DMS114 treated with DMSO at 0.1 percent for 48 hours (cell line): ENCODE results near the gene RNF112.

Source experiments
- DNase-seq: peaks from one replicate; lab custom pipeline; 2025; ENCODE audit not compliant: unreplicated experiment; lab: John Stamatoyannopoulos, UW

The RNF112 gene

DNA sequence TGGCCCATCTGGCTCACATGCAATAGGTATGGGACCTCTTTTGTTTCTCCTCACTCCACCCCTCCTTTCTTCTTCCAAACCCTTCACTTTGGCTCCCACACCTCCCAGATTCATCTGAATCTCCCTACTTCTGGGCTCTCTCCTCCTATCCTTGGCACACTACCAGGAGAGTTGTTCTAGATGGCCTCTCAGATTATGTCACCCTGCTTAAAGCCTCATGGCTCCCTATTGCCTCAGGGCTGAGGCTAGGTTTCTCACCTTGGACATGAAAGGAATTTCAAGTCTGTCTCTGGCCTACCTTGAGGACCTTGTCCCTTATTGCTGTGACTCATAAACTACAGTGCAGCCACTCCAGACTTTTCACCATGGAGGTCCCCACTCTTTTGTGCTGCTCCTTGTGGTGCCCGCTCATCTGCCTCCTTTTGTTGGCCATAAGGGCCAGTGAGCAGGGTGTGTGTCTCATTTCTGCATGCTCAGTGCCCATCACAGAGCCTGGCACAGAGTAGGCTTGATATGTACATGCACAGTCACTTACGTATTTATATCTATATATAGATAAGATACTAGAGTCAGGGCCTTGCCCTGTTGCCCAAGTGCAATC is 23.0 kb upstream of the RNF112 start:
- no peak for DNase-seq

DNA sequence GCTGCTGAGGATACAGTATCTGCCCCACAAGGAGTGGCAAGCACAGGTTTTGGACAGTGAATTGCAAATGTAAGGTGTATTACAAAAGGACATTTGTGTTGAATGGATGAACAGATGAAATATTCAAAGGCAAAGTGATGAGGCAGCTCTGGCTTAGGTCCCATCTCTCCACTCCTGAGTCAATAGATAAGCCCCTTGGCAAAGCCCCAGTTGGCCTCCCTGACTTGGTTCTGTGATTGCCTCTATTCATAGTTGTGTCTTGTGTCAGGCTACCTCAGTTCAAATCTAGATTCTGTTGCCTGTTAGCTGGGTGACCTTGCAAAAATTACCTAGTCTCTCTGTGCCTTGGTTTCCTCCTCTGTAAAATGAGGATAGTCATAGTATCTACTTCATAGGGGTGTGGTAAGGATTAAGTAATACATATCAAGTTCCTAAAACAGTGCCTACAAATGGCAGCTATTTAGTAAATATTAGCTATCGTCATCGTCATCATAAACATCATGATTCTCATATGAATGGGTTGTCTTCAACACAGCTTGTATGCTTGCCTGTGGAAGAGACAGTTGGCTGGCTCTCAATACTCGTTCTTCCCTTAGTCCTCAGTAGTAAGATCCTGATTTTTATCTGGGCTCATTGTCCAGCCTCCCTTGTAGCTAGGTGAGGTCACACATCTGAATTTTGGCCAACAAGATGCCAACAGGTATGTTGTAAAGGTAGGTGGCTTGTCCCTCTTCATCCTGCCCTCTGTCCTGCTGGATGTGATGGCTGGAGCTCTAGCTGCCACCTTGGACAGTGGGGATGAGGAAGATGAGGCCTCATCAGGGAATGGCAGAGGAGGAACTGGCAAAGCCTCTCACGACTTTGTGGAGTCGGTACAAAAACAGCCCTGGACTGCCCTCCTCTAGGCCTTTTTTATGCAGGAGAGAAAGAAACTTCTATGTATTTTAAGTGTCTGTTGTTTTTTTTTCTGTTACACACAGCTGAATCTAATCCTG is 21.9 kb upstream of the RNF112 start:
- no peak for DNase-seq

DNA sequence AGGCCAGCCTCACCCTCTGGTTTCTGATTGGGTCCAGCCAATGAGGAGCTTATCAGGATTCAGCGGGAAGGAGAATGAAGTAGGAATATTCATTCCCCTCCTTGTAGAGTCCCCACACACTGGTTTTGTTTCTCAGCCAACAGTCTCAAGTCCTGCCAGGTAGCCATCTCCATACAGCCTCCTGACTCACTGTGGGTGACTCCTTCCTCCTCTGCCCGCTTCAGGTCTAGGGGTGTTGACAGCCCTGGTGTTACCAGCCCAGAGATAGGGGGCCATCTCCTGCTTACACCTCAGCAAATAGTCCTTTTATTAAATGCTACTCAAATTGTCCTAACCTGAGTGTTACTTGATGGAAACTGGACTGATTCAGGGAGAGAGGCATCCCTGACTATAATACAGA is 20.1 kb upstream of the RNF112 start:
- DNase-seq = no peak

DNA sequence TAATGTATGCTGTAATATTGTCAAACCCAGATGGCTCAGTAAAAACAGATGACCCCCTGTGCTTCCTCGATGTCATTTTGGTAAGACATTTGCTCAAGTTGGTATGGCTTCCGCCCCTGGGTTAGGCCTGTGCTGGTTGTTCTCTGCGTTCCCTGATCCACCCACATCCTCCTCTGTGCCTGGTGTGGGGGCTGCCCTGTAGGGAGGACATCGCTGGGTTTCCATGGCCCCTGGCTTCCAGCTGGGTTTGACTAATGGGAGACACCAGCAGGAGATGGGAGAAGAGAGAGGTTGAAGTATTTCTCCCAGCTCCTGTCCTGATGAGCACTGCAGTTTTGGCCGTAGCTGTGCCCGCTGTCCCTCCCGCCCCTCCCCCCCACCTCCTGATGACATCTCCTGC is 19.6 kb upstream of the RNF112 start:
- DNase-seq = no peak

DNA sequence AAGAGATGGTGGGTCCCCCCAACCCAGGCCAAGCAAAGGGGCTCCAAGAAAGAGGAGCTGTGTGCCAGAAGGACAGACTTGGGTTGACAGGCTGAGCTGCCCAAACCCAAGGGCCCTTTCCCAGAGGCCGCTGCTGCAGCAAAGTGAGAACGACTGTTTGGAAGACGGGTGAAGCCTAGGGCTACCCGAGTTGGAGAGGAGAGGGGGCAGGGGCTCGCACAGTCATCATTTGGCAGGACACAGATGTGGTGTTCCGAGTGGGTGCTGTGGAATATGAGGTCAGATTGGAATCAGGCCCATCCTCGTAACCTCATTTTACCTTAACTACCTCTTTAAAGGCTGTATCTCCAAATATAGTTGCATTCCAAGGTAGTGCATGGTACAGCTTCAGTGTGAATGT is 18.7 kb upstream of the RNF112 start:
- no peak for DNase-seq

DNA sequence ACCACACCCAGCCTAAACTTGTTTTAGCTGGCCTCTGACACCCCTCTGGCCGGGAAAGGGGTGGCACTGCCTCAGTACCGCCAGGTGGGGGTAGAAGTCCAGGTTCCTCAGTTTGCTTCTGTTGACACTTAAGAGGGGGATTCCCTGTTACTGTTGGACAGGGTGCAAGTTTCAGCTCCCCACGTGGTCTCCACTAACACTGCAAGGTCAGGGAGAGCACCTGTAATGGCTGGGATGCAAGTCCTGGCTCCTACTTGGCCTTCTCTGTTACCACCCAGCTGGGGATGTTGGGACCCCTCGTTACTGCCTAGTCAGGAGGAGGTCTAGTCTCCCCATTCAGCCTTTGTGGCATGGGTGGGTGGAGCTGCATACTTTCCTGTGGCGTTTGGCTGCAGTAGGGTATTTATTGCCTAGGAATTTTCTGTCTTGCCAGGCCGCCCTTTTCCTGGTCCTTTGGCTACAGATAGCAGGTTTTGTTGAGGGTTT is 13.4 kb upstream of the RNF112 start:
- DNase-seq = no peak

DNA sequence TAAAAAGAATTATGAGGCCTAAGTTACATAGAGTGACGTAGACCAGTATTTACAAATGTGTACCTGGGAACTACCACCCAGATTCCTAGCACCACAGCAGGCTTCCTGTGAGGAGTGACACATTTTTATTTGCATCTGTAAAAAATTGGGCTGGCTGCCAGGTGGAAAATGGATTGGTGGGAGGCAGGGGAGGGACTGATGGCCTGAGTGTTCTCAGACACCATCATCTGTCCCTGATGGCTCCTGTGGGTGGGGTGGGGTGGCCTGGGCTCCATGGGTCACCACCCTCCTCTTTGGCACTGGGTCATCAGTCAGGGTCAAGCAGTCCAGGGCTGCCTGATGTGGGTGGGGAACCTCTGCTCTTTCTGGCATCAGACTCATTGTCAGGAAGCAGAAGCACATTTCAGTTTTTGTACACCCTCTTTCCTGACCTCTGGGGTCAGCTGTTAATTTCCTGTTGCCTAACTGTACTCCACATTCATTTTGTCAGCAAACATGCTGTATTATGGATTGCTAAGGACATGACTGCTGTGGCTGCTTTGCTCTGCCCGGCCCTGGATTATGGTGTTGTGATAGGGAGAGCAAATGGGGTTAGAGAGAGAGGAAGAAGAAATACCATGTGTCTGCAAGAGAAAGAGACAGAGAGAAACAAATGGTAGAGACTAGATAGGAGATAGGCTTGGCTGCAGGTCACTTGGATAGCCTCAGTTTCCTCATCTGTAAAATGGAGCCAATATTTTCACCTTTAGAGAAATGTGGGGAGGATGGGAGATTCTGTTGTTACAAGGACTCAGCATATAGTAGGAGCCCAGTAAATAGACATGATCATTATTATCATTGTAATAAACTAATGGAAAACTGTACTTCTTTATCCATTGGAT is 12.5 kb upstream of the RNF112 start:
- no peak for DNase-seq

DNA sequence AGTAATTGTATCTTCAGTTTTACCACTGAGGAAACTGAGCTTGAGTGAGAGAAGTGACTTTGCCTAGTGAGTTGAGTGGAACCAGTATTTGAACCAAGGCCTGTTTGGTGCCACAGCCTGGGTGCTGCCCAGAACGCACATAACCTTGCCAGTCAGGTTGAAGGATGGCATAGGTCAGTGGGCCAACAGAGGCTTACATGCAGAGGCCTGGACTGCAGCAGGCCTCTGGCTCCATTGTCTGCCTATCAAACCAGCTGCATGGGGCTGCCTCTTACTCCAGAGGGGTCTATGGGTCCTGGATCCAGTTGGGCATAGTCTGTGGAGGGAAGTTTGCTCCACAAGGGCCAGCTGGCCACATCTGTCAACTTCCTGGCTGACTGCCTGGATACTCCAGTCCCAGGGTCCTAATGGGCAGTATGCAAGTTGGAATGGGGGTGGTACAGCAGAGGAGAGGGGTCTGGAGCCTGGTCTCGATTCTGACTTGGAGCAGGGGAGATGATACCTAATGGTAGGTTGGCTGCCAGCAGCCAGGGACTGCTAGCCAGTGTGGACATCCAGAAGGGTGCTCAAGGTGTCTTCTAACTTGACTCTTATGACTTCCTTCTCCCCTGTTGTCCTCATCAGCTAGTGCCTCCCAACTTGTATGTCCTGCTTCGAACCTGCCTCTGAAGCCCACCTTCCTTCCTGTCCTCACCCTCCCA is 11.1 kb upstream of the RNF112 start:
- no peak for DNase-seq

DNA sequence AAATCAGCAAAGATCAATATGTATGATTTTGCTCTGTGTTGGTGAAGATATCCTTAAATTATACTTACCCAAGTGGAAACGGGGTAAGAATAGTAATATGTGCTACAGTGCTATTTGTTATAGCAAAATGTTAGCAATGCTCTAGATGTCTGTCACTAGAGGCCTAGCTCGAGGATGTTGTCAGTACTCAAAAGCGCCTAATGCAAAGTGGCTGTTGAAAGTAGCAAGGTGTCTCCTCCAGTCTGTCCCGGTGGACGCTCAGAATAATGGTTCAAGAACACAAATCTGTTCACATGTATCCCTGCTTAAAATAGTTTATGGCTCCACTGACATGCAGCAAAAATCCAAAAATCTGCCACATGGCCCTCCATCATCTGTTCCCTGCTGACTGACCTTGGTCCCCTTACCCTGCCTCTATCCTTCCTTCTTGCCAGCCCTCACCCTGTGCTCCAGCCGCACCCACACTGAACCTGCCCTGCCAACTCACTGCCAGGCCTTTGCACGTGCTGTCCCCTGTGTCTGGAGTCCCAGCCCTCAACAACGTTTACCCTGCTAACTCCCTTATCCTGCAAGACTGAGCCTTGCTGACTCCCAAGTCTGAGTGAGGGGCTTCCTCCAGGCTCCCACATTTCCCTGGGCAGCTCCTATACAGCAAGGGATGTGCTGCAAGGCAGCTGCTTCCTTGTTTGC is 9.6 kb upstream of the RNF112 start:
- no peak for DNase-seq

DNA sequence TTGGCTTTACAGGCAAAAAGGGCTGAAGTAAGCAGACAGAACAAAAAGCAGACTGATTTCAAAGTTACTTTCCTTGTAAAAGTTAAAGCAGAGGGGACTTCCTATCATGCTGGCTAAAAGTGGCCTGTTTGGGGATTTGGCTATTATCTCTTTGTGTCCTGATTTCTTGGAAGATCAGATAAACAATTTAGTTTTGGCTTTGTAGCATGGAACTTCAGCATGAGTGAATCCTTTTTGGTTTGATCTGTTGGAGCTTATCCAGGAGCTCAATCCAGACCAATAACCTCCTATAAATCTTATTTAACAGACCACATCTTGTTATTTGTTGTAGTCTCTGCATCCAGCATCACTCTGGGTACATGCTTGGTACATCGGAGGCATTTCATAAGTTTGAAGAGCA is 8.9 kb upstream of the RNF112 start:
- no peak for DNase-seq

DNA sequence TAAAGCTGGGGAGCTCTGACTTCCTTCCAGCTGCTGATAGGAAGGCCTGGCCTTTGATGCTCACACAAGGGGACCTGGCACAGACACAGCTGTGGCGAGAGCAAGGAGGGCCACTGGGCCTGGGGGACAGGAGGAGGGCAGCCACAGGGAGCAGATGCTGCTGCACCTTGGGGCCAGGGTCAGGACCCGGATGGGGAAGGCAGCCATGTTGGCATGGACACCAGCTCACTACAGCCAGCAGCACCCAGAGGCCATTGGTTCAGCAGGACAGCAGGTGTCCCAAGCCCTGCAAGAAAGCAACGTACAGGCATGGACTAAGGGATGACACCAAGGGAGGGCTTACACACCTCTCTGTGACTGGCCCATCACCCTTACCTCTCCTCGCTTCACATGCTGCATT is 8.0 kb upstream of the RNF112 start:
- DNase-seq = no peak

DNA sequence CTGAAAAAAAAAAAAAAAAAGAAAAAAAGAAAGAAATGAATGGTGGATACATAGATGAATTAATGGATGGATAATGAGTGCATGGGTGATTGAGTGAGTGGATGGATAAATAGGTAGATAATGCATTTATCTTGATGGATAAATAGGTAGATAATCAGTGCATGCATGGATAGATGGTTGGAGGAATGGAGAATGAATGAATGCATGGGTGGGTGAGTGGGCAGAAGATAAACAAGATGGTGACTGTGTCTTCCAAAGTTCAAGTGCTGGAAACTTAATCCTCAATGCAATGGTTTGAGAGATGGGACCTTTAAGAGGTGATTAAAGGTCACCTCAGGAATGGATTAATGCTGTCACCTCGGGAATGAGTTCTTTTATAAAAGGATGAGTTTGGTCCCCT is 6.8 kb upstream of the RNF112 start:
- no peak for DNase-seq

DNA sequence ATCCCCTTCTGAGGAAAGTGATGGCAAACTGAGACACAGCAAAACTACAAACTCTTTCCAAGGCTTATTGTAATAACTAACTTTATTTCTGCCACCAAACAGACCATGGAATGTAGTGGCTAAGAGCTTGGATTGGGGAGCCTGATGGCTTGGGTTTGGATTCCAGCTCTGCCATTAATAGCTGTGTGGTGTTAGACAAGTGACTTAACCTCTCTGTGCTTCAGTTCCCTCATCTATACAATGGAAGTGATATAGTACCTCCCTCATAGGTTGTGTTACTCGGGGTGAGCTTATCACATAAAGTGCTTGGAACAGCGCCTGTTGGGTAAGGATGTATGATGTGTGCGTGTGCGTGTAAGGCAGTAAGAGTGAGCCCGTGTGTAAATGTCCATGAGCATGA is 5.9 kb upstream of the RNF112 start:
- DNase-seq = no peak

DNA sequence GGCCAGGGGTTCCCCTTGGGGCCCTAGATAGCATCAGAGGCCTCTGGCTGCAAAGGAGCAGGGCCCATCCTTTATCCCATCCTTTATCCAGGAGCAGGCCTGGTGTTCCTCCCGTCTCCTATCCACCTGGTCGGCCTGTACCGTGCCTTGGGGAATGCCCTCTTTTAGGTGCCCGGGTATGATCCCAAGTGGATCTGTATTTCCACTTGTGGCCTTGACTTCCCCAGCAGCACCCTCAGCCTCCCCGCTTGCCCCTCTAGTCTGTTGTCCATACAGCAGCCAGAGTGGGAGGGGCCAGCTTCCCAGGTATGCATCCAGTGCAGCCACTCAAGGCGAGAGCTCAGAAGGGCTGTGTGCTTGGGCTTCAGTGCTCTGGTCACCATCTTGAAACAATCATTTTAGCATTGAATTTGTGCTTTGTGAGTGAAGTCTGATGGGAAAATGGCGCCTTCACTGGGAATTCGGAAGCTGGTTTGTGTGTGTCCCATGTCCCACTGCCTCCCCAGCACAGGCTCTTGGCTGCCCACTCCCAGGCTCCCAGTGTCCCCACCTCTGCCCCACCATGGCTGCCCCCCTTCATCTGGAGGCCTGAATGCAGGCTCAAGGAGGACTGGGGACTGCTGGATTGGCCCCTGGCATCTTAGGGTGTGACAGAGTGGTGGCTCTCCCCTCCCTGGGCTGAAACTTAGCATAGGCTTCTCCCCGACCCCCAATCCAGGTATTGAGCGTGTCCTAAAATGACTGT is 3.3 kb upstream of the RNF112 start:
- no peak for DNase-seq

DNA sequence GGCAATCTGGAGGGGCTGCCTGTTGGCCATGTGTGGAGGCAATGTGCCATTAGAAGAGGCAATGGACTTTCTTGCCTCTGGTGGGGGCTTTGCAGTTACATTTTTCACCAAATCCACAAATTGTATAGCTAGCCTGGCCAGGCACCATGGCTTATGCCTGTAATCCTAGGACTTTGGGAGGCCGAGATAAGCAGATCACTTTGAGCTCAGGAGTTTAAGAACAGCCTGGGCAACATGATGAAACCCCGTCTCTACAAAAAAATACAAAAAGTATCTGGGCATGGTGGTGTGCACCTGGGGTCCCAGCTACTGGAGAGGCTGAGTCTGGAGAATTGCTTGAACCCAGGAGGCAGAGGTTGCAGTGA is 2.7 kb upstream of the RNF112 start:
- DNase-seq = no peak

DNA sequence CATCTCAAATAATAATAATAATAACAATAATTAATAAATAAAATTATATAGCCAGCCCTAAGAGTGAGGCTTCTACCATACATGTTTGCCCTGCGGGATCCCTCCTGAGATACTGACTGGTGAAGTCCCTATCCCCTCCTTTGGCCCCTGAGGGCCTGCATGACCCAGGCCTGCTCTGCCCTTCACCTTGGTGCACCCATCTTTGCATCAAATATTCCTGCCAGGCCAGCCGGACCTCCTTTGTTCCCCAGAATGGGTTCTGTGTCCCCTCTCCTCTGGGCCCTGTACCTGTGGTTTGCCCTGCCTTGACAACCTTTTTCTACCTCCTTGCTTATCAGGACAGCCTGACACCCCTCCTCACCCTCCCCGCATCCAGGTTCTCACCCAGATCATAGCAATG is 2.0 kb upstream of the RNF112 start:
- no peak for DNase-seq

DNA sequence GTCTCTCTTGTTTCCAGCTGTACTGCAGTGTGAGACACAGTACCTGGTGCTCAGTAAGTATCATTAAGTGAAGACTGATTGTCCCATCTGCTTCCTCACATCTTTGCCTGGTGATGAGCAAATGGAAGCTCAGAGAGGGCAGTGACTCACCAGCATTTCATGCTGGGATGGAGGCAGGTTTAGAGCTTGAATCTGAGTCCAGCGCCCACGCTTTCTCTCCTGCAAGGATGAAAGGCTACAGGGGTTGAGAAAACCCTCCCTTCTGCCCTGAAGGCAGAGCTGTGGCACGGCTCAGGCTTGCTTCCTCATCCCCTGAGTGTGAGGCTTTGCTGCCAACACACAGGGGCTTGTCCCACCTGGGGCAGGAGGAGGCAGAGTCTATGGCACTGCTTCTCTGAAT is 1.5 kb upstream of the RNF112 start:
- DNase-seq = no peak

DNA sequence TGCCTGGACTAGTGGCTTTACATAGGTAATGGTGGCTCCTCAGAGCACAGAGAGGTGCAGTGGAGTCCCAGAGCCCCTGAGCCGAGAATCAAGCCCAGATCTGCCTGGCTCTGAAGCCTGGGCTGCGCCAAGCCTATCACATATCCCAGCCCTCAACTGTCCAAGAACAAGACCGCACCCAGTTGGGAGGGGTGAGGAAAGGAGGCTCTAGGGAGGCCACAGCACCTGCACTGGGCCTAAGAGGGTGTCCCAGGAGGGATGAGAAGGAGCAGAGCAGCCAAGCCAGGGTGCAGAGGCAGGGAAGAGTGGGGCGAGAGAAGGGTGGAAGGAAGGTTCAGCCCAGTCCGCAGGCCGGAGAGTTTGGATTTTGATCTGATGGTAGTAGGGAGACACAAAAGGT is 941 bp upstream of the RNF112 start:
- DNase-seq = no peak

DNA sequence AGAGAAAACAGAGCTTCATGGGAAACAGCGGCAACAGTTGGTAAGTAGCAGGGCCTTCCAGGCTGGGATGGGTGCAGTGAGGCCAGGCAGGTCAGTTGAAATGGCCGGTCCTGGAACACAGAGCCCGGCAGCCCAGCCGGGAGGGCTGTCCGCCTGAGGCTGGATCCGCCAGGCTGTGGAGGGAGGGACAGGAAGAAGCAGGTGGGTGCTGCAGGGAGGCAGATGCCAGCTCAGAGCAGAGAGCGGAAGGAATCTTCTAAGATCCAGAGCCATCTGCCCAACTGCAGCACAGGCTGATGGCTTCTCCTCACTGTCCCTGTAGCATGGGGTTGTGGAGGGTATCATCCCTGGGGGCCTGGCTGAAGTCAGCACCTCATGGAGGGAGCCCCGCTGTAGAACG is 599 bp downstream of the RNF112 start:
- no peak for DNase-seq

DNA sequence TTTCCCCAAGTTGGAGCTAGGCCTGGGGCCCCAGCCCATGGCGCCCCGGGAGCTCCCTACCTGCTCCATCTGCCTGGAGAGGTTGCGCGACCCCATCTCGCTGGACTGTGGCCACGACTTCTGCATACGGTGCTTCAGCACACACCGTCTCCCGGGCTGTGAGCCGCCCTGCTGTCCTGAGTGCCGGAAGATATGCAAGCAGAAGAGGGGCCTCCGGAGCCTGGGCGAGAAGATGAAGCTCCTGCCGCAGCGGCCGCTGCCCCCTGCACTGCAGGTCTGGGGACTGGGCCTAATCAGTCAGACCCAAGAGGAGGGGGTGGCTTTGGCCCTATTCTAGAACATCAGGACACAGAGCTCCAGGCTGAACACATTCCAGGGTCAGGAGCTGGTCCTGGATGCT is 1.5 kb downstream of the RNF112 start:
- DNase-seq = no peak
